Measurements from ENCODE around the gene CEP104.

DNA sequence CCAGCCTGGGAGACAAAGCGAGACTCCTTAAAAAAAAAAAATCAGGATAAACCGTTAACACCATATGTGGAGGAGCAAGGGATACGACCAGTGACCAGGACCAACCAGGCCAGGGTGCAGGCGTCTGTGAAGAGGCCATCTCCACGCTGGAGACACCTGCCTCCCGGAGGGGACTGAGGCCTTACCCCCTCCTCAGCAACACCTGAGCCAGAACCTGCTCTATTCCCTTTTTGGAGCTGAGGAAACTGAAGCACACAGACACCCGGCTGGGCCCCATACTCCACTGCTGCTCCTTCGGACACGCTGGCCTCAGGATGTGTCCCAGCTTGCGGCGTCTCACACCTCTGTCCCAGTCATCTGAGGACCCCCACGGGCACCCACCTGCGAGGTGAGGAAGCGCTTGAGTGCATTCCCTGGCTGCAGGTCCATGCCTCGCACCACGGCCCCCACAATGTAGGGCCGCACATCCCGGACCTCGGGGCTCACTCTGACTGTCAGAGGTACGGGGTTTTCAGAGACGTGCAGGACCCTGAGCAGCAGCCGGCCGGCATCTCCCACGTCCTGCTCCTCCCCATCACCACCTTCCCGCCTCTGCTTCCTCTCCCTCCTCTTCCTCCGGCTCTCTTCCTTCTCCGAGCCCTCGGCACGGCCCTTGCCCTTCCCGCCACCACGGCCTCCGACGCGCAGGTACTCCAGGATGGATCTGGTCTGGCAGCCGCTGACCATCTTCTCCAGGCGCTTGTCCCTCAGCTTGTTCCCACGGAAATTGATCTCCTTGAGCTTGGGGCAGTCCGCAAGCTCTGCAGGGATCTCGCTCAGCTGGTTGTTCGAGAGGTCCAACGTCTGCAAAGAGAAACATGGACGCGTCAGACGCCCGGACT, 70.3 kb downstream of the CEP104 start:
- no peak for TF ChIP-seq CTCF (IDR thresholded peaks at IDR 0.05)
- TF ChIP-seq POLR2A (IDR thresholded peaks at IDR 0.05) = no peak
- TF ChIP-seq POLR2AphosphoS5 (IDR thresholded peaks at IDR 0.05) = no peak

Measured in stomach (tissue), 4 donors.